ENCODE measurements around the gene ZFPM1.

ZFPM1 gene

GRCh38 chr16:88530858-88531203, 77.8 kb downstream of the ZFPM1 start:
- TF ChIP-seq CTCF (IDR thresholded peaks at IDR 0.05; ENCODE audit: control insufficient read depth, extremely low read depth, insufficient read depth): no peak
- no peak overlapping the region for H3K4me3 ChIP-seq (ENCODE audit: low read depth, low read length)
- no peak for DNase-seq (ENCODE audit: low read depth)

GRCh38 chr16:88531346-88531745, 78.3 kb downstream of the ZFPM1 start:
- DNase-seq (ENCODE audit: low read depth): no peak
- no peak overlapping the region for H3K4me3 ChIP-seq (ENCODE audit: low read depth, low read length)
- TF ChIP-seq CTCF (IDR thresholded peaks at IDR 0.05; ENCODE audit: control insufficient read depth, extremely low read depth, insufficient read depth): no peak

- H3K4me3 ChIP-seq (ENCODE audit: low read depth, low read length): no peak overlapping the region
- no peak for DNase-seq (ENCODE audit: low read depth)
- TF ChIP-seq CTCF (IDR thresholded peaks at IDR 0.05; ENCODE audit: control insufficient read depth, extremely low read depth, insufficient read depth): no peak
Measured at GRCh38 chr16:88531931-88532433, 78.9 kb downstream of the ZFPM1 start.

GRCh38 chr16:88532434-88533241, 79.6 kb downstream of the ZFPM1 start:
- no peak for TF ChIP-seq CTCF (IDR thresholded peaks at IDR 0.05; ENCODE audit: control insufficient read depth, extremely low read depth, insufficient read depth)
- DNase-seq (ENCODE audit: low read depth): no peak
- no peak overlapping the region for H3K4me3 ChIP-seq (ENCODE audit: low read depth, low read length)

- no peak for TF ChIP-seq CTCF (IDR thresholded peaks at IDR 0.05; ENCODE audit: control insufficient read depth, extremely low read depth, insufficient read depth)
- DNase-seq (ENCODE audit: low read depth): no peak
- H3K4me3 ChIP-seq (ENCODE audit: low read depth, low read length): peak overlapping the region; percentile 29
Measured at GRCh38 chr16:88533381-88533917, 80.4 kb downstream of the ZFPM1 start.

GRCh38 chr16:88533932-88534637, 81.0 kb downstream of the ZFPM1 start:
- peak overlapping the region; percentile 52 for H3K4me3 ChIP-seq (ENCODE audit: low read depth, low read length)
- TF ChIP-seq CTCF (IDR thresholded peaks at IDR 0.05; ENCODE audit: control insufficient read depth, extremely low read depth, insufficient read depth): 0 out of 2 replicates have a peak, but pooled peaks have one; percentile 9
- no peak for DNase-seq (ENCODE audit: low read depth)

Measured in LNCaP clone FGC (cell line).